CD8-positive, alpha-beta memory T cell (primary cell): ENCODE measurements around the gene TAF9. TPM values are rescaled to one million over a fixed set of nuclear protein-coding genes. Genes with fewer than 3 reads are reported as not detected.
A peak's percentile ranks its signal among the peaks of the same experiment; 100 is the strongest.
"Not testable (repeated sequence)": the region's sequence is repeated elsewhere in the genome, so short reads cannot be mapped to it uniquely, and the experiment has no call there.

ENCODE experiments used
- CTCF ChIA-PET: fragments of 350-600 bp; sonication (Branson Sonifier 250); formaldehyde crosslinking; loops from one replicate; lab custom pipeline; 2021; ENCODE audit warnings: antibody characterized with exemption; lab: Charles Lee
- POLR2A ChIA-PET: fragments of 350-600 bp; sonication (Branson Sonifier 250); formaldehyde crosslinking; loops from one replicate; lab custom pipeline; 2021; ENCODE audit warnings: antibody characterized with exemption; lab: Charles Lee
- DNase-seq, 5 donors: peaks; one replicate each; pipeline versions ENCODE4 v3.0.0 to v3.0.0-alpha.2; 2020 to 2022; ENCODE audit warnings: mixed read lengths in 1 of 5
- H3K27ac ChIP-seq: one replicate; pipeline ENCODE4 v1.7.0; 2013; ENCODE audit warnings: low read depth, mild to moderate bottlenecking, low read length, moderate library complexity
- H3K27me3 ChIP-seq: 2 replicates; pipeline ENCODE4 v1.7.0; 2013; ENCODE audit warnings: low read length, mild to moderate bottlenecking; ENCODE audit not compliant: insufficient read depth, poor library complexity, severe bottlenecking
- H3K36me3 ChIP-seq: 2 replicates; pipeline ENCODE4 v1.7.0; 2013; ENCODE audit warnings: mild to moderate bottlenecking, low read length, moderate library complexity; ENCODE audit not compliant: insufficient read depth
- H3K4me1 ChIP-seq: 2 replicates; pipeline ENCODE4 v1.7.0; 2013; ENCODE audit warnings: mild to moderate bottlenecking, low read length, moderate library complexity; ENCODE audit not compliant: insufficient read depth
- H3K4me3 ChIP-seq: 2 replicates; pipeline ENCODE4 v1.7.0; 2013; ENCODE audit warnings: mild to moderate bottlenecking, low read length
- H3K9me3 ChIP-seq: 2 replicates; pipeline ENCODE4 v1.7.0; 2013; ENCODE audit warnings: mild to moderate bottlenecking, low read length
- H3K27ac Mint-ChIP-seq, 8 donors: one replicate each; pipeline ENCODE4 v1.8.0; 2020 to 2021; ENCODE audit warnings: mixed read lengths in 8 of 8, mild to moderate bottlenecking in 6 of 8, inconsistent platforms in 3 of 8, moderate library complexity in 3 of 8
- H3K27me3 Mint-ChIP-seq, 2 donors: one replicate each; pipeline ENCODE4 v1.8.0; 2020 to 2021; ENCODE audit warnings: mixed read lengths in 2 of 2, mild to moderate bottlenecking in 1 of 2, moderate library complexity in 1 of 2
- H3K36me3 Mint-ChIP-seq, 3 donors: one replicate each; pipeline ENCODE4 v1.8.0; 2020 to 2021; ENCODE audit warnings: mixed read lengths in 3 of 3, inconsistent platforms in 1 of 3, mild to moderate bottlenecking in 1 of 3
- H3K4me1 Mint-ChIP-seq, 3 donors: one replicate each; pipeline ENCODE4 v1.8.0; 2020 to 2021; ENCODE audit warnings: mixed read lengths in 3 of 3, inconsistent platforms in 1 of 3, mild to moderate bottlenecking in 1 of 3
- H3K4me3 Mint-ChIP-seq, 7 donors: one replicate each; pipeline ENCODE4 v1.8.0; 2020 to 2021; ENCODE audit warnings: mixed read lengths in 7 of 7, mild to moderate bottlenecking in 6 of 7, moderate library complexity in 4 of 7, inconsistent platforms in 2 of 7
- H3K9me3 Mint-ChIP-seq, 5 donors: one replicate each; pipeline ENCODE4 v1.8.0; 2020 to 2022; ENCODE audit warnings: mixed read lengths in 5 of 5, mild to moderate bottlenecking in 3 of 5, moderate library complexity in 2 of 5, inconsistent platforms in 1 of 5
- polyA plus RNA-seq: library from polyadenylated mRNA; unstranded; fragments of 300-500 nt; fragmentation: Illumina TruSeq; gene quantifications from one replicate; pipeline ENCODE4 v1.2.3, GENCODE V29; 2021
- total RNA-seq, 2 experiments: library from RNA; stranded (reverse); gene quantifications; one replicate each; pipeline ENCODE4 v1.2.3, GENCODE V29; 2021

Gene TAF9
- total and polyA plus RNA-seq, 3 experiments from 2014 or later: 70.2 to 95.0 (median 70.5) TPM

- H3K9me3 ChIP-seq, H3K9me3 Mint-ChIP-seq, H3K27me3 Mint-ChIP-seq, POLR2A ChIA-PET, H3K27ac ChIP-seq, H3K36me3 Mint-ChIP-seq, H3K27me3 ChIP-seq, H3K4me3 ChIP-seq, H3K36me3 ChIP-seq: not testable (repeated sequence)
- Mint-ChIP-seq H3K4me1 (peaks cover 12 to 22% (median 20%) of the 10 kb centered on the region in 3 donors), H3K27ac (peak overlapping the region in 3 of 8 donors; percentile 38 to 80 (median 63)), H3K4me3 (peak overlapping the region in 1 of 7 donors; percentile 96)
- DNase-seq: peak in 1 of 5 donors; percentile 3
- peaks cover 18% of the 10 kb centered on the region for H3K4me1 ChIP-seq
- CTCF ChIA-PET: interaction anchor here (0.6 to 2.2 kb wide), 10 partner anchors 12 to 892 kb away, joined by 3 to 11 read pairs (median 5); partner anchors contain the start of genes CDK7 and SLC30A5
These were observed 35.5 kb downstream of the TAF9 start for GRCh38 chr5:69333668-69334315.

DNA sequence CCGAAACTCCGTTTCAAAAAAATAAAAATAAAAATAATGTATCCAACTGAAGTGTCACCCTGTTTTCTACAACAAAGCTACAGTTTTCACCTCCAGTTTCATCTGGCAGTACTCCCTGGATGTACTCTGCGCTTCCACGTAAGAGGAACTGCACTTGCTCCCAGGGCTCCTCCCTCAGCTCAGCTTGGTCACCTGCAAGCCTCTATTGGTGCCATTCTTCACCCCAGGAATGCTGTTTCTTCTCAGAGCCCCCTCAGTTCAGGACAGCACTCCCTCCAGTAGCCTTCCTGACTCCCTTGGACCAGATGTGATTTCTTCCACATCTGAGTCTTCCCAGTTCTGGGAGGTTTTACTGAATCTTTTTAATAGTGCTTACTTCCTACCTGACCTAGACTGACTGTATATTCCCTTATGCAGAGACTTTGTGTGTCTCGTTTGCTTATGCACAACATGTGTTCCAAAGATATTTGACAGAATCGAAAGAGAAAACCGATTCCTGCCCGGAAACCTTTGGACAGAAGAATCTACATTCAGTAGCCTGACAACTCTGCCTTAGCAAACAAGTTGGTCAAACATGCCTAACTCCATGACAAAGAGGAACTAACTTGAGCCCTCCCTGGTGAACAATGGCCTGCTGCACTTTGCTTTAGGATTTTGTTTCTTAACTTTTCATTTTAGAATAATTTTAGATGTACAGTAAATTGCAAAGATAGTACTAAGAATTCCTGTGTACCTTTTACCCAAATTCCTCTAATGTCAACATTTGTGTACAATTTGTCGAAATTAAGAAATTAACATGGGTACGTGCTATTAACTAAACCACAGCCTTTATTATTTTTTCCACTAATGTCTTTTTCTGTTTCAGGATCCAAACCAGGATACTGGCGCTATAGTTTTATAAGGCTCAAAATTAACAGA is 37.5 kb downstream of the TAF9 start:
- peak overlapping the region in 6 of 8 donors; percentile 76 to 99 (median 96) for H3K27ac Mint-ChIP-seq
- ChIA-PET CTCF (interaction anchor here (0.8 to 1.5 kb wide), 3 partner anchors 15 to 289 kb away, joined by 3 to 8 read pairs (median 5); partner anchors contain the start of gene SLC30A5), POLR2A (interaction anchor here (1.1 kb wide), 2 partner anchors 38 to 114 kb away, joined by 3 to 5 read pairs; a partner anchor contains a TSS)
- Histone ChIP-seq H3K27me3 (no peaks in the 10 kb centered on the region), H3K4me3 (peak overlapping the region; percentile 79), H3K36me3 (no peaks in the 10 kb centered on the region), H3K27ac (peak overlapping the region; percentile 66), H3K4me1 (peaks cover 18% of the 10 kb centered on the region), H3K9me3 (no peaks in the 10 kb centered on the region)
- no peak for DNase-seq
- H3K9me3 Mint-ChIP-seq: no peaks in the 10 kb centered on the region
- H3K4me1 Mint-ChIP-seq: peaks cover 12 to 22% (median 20%) of the 10 kb centered on the region in 3 donors
- peaks cover 0 to 1% of the 10 kb centered on the region in 2 donors for H3K27me3 Mint-ChIP-seq
- peaks cover 3 to 7% (median 4%) of the 10 kb centered on the region in 3 donors for H3K36me3 Mint-ChIP-seq
- peak overlapping the region; percentile 89 to 96 (median 92) for H3K4me3 Mint-ChIP-seq

DNA sequence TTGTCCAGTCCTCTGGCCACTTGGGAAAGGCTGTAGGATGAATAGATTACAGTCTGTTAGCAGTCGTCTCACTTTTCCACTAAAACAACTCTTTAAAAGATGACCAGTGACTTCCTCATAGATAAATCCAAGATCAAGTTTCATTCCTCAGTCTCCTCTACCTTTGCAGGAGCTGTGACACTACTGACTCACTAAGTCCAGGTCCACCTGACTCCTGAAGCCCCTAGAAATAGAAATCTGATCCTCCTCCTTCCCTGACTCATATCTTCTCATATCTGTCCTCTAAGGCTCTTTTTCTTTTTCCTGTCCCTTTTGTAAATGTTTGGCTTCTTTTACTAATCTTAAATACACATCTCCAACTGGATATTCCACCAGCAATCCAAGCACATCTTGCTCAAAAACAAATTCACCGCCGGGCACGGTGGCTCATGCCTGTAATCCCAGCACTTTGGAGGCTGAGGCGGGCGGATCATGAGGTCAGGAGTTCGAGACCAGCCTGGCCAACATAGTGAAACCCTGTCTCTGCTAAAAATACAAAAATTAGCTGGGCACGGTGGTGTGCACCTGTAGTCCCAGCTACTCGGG is 39.3 kb downstream of the TAF9 start:
- Histone ChIP-seq H3K36me3 (no peaks in the 10 kb centered on the region), H3K9me3 (no peaks in the 10 kb centered on the region), H3K4me1 (peaks cover 18% of the 10 kb centered on the region), H3K4me3 (no peak overlapping the region), H3K27me3 (no peaks in the 10 kb centered on the region), H3K27ac (no peak overlapping the region)
- POLR2A ChIA-PET: no interaction called here
- Mint-ChIP-seq H3K9me3 (no peaks in the 10 kb centered on the region), H3K36me3 (peaks cover 4 to 7% (median 4%) of the 10 kb centered on the region in 3 donors), H3K27ac (peak overlapping the region in 3 of 8 donors; percentile 2 to 51 (median 31)), H3K4me1 (peaks cover 12 to 22% (median 20%) of the 10 kb centered on the region in 3 donors), H3K27me3 (peaks cover 0 to 1% of the 10 kb centered on the region in 2 donors), H3K4me3 (no peak overlapping the region)
- CTCF ChIA-PET: no interaction called here
- no peak for DNase-seq

DNA sequence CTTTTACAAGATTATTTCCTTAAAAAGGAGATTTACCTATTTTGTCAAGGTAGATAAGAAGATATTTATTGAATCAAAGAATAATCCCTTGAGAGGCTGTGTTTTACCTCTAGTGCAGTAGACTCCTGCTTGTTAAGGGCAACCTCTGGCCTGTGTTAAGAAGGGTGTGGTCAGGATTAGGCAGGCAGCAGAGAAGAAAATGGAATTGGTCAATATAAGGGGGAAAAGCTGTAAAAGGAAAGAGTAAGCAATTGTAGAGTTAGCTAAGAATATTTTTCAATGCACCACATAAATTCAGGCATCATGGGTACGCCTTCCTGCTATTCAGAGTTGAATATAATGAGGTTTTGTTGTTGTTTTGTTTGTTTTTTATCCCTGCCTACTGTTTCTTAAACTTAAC is 43.0 kb downstream of the TAF9 start:
- POLR2A ChIA-PET: no interaction called here
- DNase-seq: no peak
- peak overlapping the region in 2 of 8 donors; percentile 28 to 37 for H3K27ac Mint-ChIP-seq
- Histone ChIP-seq H3K9me3 (no peaks in the 10 kb centered on the region), H3K4me3 (no peak overlapping the region), H3K36me3 (no peaks in the 10 kb centered on the region), H3K4me1 (peaks cover under 1% of the 10 kb centered on the region), H3K27me3 (no peaks in the 10 kb centered on the region), H3K27ac (no peak overlapping the region)
- H3K4me3 Mint-ChIP-seq: peak overlapping the region in 1 of 7 donors; percentile 25
- no peaks in the 10 kb centered on the region for H3K9me3 Mint-ChIP-seq
- no peaks in the 10 kb centered on the region for H3K27me3 Mint-ChIP-seq
- no peaks in the 10 kb centered on the region for H3K4me1 Mint-ChIP-seq
- peaks cover 0 to 5% (median 4%) of the 10 kb centered on the region in 3 donors for H3K36me3 Mint-ChIP-seq
- CTCF ChIA-PET: interaction anchor here (1.6 kb wide), 1 partner anchor 233 kb away, joined by 3 read pairs; the partner anchor contains the start of gene SLC30A5

DNA sequence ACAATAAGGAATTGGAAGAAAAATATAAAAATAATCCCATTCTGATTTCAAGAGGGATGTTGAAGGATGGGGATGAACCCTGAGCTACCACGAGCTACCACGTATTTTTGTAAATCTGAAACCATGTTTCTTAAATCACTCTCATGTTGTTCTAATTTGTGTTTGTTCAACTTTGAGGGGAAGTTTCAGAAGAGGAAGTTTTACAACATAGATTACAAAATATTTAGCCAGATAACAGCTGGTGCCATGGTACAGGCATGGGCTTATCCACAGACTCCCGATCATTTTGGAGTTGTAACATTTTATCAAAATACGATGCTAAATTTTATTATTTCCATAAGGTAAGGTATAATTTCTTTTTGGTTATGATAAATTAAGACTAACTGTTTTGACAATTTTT is 51.9 kb downstream of the TAF9 start:
- no peaks in the 10 kb centered on the region for H3K4me1 ChIP-seq
- Mint-ChIP-seq H3K36me3 (peaks cover 6 to 36% (median 20%) of the 10 kb centered on the region in 3 donors), H3K4me1 (no peaks in the 10 kb centered on the region), H3K4me3 (no peak overlapping the region), H3K27me3 (no peaks in the 10 kb centered on the region), H3K27ac (no peak overlapping the region), H3K9me3 (no peaks in the 10 kb centered on the region)
- no peak overlapping the region for H3K27ac ChIP-seq
- no peaks in the 10 kb centered on the region for H3K9me3 ChIP-seq
- no peak overlapping the region for H3K4me3 ChIP-seq
- H3K27me3 ChIP-seq: no peaks in the 10 kb centered on the region
- POLR2A ChIA-PET: no interaction called here
- no peak for DNase-seq
- no peaks in the 10 kb centered on the region for H3K36me3 ChIP-seq
- CTCF ChIA-PET: no interaction called here

DNA sequence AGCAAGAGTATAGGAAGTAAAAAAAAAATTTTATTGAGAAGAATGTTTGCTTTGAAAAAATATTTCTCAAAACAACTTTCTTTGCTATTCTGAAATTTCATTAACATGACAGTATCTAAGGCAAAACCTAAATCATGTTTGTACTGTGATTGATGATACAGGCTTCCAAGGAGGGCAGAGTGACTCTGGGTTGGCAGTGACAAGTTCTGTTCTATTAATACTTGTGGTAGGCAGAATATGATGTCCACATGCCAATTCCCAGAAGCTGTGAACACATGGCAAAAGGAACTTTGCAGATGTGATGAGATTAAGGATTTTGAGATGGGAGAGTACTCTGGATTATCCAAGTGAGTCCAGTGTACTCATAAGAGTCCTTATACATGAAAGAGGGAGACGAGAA is 53.3 kb downstream of the TAF9 start:
- Histone ChIP-seq H3K4me3 (no peak overlapping the region), H3K36me3 (no peaks in the 10 kb centered on the region), H3K27me3 (no peaks in the 10 kb centered on the region), H3K4me1 (no peaks in the 10 kb centered on the region), H3K9me3 (no peaks in the 10 kb centered on the region), H3K27ac (no peak overlapping the region)
- Mint-ChIP-seq H3K27ac (peak overlapping the region in 1 of 8 donors; percentile 7), H3K27me3 (no peaks in the 10 kb centered on the region), H3K9me3 (no peaks in the 10 kb centered on the region), H3K4me3 (no peak overlapping the region), H3K36me3 (peaks cover 10 to 41% (median 23%) of the 10 kb centered on the region in 3 donors), H3K4me1 (no peaks in the 10 kb centered on the region)
- no peak for DNase-seq
- ChIA-PET CTCF (interaction anchor here (1.7 kb wide), 1 partner anchor 19 kb away, joined by 7 read pairs; no protein-coding TSS in a partner anchor), POLR2A (interaction anchor here (0.6 kb wide), 1 partner anchor 51 kb away, joined by 3 read pairs; no protein-coding TSS in a partner anchor)
